OCI-LY3 (cell line): ENCODE data around the gene UBA52.

Experiments
- H2AFZ ChIP-seq: fragments of 200-600, 300-600 bp; shearing (Covaris generic); 2 replicates; pipeline ENCODE4 v1.6.0; 2014; ENCODE audit warnings: antibody characterized with exemption, low read depth, low read length
- H3K27ac ChIP-seq: fragments of 200-600, 300-600 bp; sonication (generic); 2 replicates; pipeline ENCODE4 v1.5.1; 2014; ENCODE audit warnings: mild to moderate bottlenecking, low read length, moderate library complexity, mixed read lengths
- H3K27me3 ChIP-seq: fragments of 200-600, 300-600 bp; sonication (generic); 2 replicates; pipeline ENCODE4 v1.6.1; 2014; ENCODE audit warnings: low read depth, low read length, mixed read lengths
- H3K36me3 ChIP-seq: fragments of 200-600, 300-600 bp; sonication (generic); replicated peaks from 2 replicates; pipeline ENCODE3; 2014; ENCODE audit warnings: low read depth, low read length, mixed read lengths
- H3K4me1 ChIP-seq: fragments of 300-600, 200-600 bp; sonication (generic); 2 replicates; pipeline ENCODE4 v1.6.1; 2014; ENCODE audit warnings: low read length, mixed read lengths
- H3K4me2 ChIP-seq: fragments of 200-600, 300-600 bp; sonication (generic); 2 replicates; pipeline ENCODE4 v1.6.1; 2014; ENCODE audit warnings: low read length, mixed read lengths
- H3K4me3 ChIP-seq: fragments of 300-600, 200-600 bp; sonication (generic); 2 replicates; pipeline ENCODE4 v1.5.1; 2014; ENCODE audit warnings: antibody characterized with exemption, mild to moderate bottlenecking, low read length, moderate library complexity
- H3K79me2 ChIP-seq: fragments of 300-600, 200-600 bp; shearing (Covaris generic); 2 replicates; pipeline ENCODE4 v1.6.1; 2014; ENCODE audit warnings: mild to moderate bottlenecking, low read length, mixed read lengths
- H3K9ac ChIP-seq: fragments of 300-600, 200-600 bp; shearing (Covaris generic); 2 replicates; pipeline ENCODE4 v1.6.0; 2014; ENCODE audit warnings: mild to moderate bottlenecking, low read length, moderate library complexity
- H3K9me3 ChIP-seq: fragments of 200-600, 300-600 bp; shearing (Covaris generic); 2 replicates; pipeline ENCODE4 v1.6.1; 2014; ENCODE audit warnings: low read length, mixed read lengths; ENCODE audit not compliant: insufficient read depth
- H4K20me1 ChIP-seq: fragments of 200-600, 300-600 bp; sonication (generic); 2 replicates; pipeline ENCODE4 v1.6.1; 2016; ENCODE audit warnings: low read length, mixed read lengths; ENCODE audit not compliant: insufficient read depth
- CTCF ChIP-seq: fragments of 200-600, 300-600 bp; sonication (generic); IDR thresholded peaks from 2 replicates; pipeline ENCODE4 v1.5.1; 2014; ENCODE audit warnings: antibody characterized with exemption, low read length, low read depth
- EZH2phosphoT487 ChIP-seq: fragments of 200-600 bp; shearing (Covaris generic); IDR thresholded peaks from 2 replicates; pipeline ENCODE4 v1.6.1; 2018; ENCODE audit warnings: antibody characterized with exemption, mixed run types, low read depth

The UBA52 gene

DNA sequence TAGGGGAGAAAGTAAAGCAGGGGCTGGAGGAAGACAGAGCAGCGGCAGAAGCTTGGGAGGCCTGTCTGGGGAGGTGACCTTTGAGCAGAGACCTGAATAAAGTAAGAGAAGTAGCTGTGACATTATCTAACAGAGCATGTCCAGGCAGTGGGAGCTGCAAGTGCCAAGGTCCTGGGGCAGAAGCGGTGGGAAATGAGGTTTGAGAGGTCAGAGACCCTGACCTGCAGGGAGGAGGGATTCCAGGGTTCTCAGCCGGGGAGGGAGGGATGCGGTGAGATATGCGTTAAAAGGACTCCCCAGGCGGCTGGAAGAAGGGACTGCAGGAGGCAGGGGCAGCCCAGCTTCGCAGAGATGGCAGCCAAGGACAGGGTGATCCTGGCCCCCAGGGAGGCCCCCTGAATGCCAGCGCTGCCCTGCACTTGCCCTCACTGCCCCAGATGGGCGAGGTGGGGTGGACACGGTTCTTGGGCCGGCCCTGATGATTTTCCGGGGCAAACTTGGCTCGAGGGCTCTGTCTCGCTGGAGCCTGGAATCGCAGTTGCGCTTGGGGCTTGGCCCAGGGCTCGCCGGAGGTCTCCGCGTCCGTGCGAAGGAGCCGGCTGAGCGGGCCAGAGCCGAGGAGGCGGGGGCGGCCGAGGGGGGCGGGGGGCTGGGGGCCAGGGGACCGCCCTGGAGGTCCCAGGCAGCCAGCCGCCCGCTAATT is 31.7 kb downstream of the UBA52 start:
- no peaks in the 10 kb centered on the region for H3K9me3 ChIP-seq
- H3K27ac ChIP-seq: no peak overlapping the region
- H3K36me3 ChIP-seq: no peaks in the 10 kb centered on the region
- TF ChIP-seq EZH2phosphoT487 (no peak), CTCF (no peak)
- H3K4me1 ChIP-seq: no peaks in the 10 kb centered on the region
- H3K79me2 ChIP-seq: no peaks in the 10 kb centered on the region
- H3K9ac ChIP-seq: no peak overlapping the region
- H3K4me3 ChIP-seq: no peak overlapping the region
- H3K4me2 ChIP-seq: no peak overlapping the region
- no peaks in the 10 kb centered on the region for H4K20me1 ChIP-seq
- peaks cover 14% of the 10 kb centered on the region for H3K27me3 ChIP-seq
- no peak overlapping the region for H2AFZ ChIP-seq

DNA sequence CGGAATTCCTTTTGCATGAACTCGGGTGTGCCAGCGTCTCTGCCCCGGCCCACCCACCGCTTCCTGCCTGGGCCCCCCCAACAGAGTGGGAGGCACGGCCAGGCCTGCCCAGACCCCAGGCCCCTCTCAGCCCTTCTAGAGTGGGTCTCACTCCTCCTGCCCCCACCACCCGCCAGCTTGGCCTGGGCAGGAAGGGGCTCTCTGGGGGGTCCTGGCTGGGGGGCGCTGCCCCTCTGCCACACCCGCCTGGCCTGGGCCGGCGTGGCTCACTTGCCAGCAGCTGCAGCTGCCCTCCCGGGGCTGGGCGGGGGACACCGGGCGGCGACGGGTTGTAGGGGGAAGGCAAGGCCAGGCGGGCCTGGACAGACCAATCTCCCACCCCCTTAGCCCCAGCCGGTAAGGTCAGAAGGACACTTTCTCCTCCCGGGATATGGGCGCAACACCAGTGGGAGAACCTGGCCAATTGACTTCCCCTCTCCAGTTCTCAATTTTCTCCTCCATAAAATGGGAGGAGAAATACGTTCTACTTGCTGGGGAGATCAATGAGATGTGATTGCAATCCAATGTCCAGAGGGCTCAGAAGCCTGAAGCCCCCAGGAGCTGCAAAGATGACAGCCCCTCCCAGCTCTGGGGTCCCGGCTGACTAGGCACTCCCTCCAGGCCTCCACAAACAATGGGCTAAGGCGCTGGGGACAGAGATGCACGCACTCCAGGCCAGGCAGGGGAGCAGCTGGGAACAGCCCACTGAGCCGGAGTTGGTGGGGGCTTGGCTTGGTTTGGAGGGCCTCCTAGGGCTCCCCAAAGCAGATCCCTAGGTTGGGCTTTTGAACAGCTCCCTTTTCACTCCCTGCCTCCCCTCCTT is 32.5 kb downstream of the UBA52 start:
- Histone ChIP-seq H4K20me1 (no peaks in the 10 kb centered on the region), H3K27ac (no peak overlapping the region), H3K79me2 (no peaks in the 10 kb centered on the region), H3K9ac (no peak overlapping the region), H3K27me3 (peaks cover 22% of the 10 kb centered on the region), H3K4me3 (no peak overlapping the region), H3K36me3 (no peaks in the 10 kb centered on the region), H3K9me3 (no peaks in the 10 kb centered on the region), H2AFZ (no peak overlapping the region), H3K4me2 (no peak overlapping the region), H3K4me1 (no peaks in the 10 kb centered on the region)
- no peak for TF ChIP-seq EZH2phosphoT487
- no peak for TF ChIP-seq CTCF

DNA sequence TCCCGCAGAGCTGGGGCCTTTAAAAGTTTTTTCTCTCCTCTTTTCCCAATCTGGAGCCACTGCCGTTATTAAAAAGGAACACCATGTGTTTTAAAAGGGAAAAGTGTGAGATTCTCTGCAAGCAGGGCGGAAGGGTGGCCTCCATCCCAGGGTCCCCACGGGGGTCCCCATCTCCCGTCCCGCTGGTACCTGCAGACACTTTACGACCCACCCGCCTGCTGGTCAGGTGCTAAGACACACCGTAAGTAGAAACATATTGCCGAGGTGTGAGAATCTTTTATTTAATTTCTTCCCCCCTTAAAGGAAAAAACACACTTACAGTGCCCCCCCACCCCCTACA is 33.1 kb downstream of the UBA52 start:
- H3K27ac ChIP-seq: no peak overlapping the region
- H3K4me1 ChIP-seq: no peaks in the 10 kb centered on the region
- H3K4me3 ChIP-seq: no peak overlapping the region
- no peaks in the 10 kb centered on the region for H3K36me3 ChIP-seq
- TF ChIP-seq CTCF: no peak
- TF ChIP-seq EZH2phosphoT487: no peak
- no peak overlapping the region for H3K9ac ChIP-seq
- H3K9me3 ChIP-seq: no peaks in the 10 kb centered on the region
- no peaks in the 10 kb centered on the region for H4K20me1 ChIP-seq
- no peak overlapping the region for H3K4me2 ChIP-seq
- no peak overlapping the region for H2AFZ ChIP-seq
- peaks cover 28% of the 10 kb centered on the region for H3K27me3 ChIP-seq
- H3K79me2 ChIP-seq: no peaks in the 10 kb centered on the region

GRCh38 chr19:18605196-18605545 is 33.5 kb downstream of the UBA52 start:
- Histone ChIP-seq H2AFZ (no peak overlapping the region), H3K9me3 (no peaks in the 10 kb centered on the region), H3K4me1 (no peaks in the 10 kb centered on the region), H3K27me3 (peaks cover 31% of the 10 kb centered on the region), H3K79me2 (no peaks in the 10 kb centered on the region), H3K4me3 (no peak overlapping the region), H3K36me3 (no peaks in the 10 kb centered on the region), H3K4me2 (no peak overlapping the region), H3K27ac (no peak overlapping the region), H4K20me1 (no peaks in the 10 kb centered on the region), H3K9ac (no peak overlapping the region)
- TF ChIP-seq CTCF (no peak), EZH2phosphoT487 (no peak)
